K562 treated with DMSO at 1 percent for 48 hours (cell line): ENCODE results near the gene PIP4P1. TPM values are rescaled to one million over a fixed set of nuclear protein-coding genes. Genes with fewer than 3 reads are reported as not detected.

Experiments used
- total RNA-seq: library from RNA; unstranded; fragments of 300-600 nt; gene quantifications from 2 replicates; pipeline ENCODE4 v1.2.3, GENCODE V29; 2022; ENCODE audit warnings: low replicate concordance; ENCODE audit errors: extremely low read depth

Gene PIP4P1
- not detected in 2 replicates for total RNA-seq

DNA sequence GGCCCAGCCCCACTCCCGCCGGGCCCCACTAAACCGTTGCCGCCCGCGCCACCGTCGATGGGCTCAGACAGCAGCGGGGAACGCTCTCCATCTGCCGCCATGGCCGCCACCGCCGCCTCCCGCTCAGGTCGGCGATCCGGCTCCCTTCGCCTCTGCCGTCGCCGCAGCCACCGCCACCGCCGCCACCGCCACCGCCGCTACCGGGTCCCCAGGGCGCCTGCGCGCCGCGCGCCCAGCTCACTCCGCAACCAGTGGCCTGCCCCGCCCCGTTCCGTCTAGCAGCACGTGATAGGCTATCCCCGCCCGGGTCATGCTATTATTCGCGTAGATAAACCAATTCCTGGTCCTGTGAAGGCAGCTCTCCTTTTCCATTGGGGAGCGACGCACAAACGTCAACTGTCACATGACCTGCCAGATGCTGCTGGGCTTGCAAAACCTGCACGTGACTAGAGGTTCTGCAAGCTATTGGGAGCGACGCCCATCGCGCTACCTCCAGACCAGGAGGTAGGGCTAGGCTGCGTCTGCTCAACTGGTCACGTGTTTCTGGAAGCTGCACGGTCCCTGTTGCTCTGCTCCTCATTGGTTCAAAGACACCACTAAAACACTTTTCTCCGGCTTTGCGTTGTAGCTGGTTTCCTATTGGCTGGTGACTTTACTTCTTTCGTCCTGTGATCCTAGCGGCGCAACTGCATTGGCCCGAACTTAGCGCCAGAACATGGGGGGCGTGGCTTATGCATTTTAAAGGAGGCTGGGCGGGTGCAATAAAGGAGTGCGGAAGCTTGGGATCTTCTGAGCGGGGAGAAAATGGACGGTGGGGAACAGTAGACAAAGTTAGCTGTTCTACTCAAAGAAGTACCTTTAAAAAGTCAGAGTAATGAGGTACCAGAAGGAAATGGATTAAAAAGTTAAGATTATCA is at the start of gene PIP4P1:
Gene PIP4P1 (minus strand): TSS at position 210 of the 917 bp plus-strand sequence. CDS start 109 bp downstream, at position 101.

DNA sequence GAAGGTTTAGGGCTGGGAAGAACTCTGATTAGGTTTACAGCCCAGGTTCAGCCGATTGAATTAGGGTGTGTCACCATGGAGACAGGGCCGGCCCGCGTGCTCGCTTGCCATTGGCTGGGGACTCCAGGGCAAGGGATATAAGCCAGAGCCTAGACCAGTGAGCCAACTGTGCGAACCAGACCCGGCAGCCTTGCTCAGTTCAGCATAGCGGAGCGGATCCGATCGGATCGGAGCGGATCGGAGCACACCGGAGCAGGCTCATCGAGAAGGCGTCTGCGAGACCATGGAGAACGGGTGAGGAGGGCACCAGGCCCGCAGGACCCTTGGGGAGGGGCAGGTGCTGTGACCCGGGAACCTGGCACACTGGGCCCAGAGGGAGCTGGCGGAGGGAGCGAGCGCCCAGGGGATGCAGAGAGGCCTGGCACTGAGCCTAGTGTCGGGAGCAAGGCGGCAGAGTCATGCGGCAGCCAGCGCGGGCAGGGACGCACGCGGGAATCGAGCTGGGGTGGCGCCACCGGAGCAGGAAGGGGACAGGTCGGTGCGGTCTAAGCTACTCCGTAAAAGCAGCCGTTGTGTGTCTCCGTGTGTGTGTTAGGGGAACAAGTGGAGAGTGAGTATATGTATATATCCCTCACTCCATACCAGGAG is 8.1 kb upstream of the PIP4P1 start, which contains the start of gene PNP:
Gene PNP (plus strand): TSS at position 165 of the 648 bp plus-strand sequence. CDS start 119 bp downstream, at position 284.

DNA sequence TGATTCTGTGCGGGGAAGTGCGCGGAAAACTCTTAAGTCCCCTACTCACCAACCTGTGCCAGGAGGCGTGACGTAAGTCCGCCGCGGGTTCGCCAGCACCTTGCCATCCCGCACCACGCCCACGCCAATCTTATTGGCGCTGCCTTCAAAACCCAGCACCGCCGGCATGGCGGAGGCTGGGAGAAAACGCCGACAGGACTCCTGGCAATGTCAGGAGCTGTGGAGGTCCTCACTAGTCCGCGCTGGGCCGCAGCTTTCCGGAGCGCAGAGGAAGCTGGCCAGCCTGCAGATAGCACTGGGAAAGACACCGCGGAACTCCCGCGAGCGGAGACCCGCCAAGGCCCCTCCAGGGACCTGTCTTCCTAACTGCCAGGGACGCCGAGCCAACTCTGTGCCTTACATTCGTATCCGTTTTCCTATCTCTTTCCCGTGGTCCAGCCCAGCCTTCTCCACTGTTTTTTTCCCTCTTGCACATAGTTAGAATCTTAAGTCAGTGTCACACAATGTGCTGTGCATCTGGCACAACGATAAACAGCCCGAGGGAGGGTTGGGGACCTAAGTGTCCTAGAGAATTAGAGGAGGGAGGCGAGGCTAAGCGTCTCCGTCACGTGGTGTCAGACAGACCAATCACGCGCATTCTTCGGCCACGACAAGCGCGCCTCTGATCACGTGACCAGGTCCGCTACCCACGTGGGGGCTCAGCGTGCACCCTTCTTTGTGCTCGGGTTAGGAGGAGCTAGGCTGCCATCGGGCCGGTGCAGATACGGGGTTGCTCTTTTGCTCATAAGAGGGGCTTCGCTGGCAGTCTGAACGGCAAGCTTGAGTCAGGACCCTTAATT is 6.5 kb downstream of the PIP4P1 start, which contains the start of the genes APEX1 and OSGEP:
Gene APEX1 (plus strand): TSS at position 711 of the 839 bp plus-strand sequence. CDS start 420 bp downstream, outside the sequence.
Gene OSGEP (minus strand): TSS at position 297 of the 839 bp plus-strand sequence. CDS start 129 bp downstream, at position 168.

DNA sequence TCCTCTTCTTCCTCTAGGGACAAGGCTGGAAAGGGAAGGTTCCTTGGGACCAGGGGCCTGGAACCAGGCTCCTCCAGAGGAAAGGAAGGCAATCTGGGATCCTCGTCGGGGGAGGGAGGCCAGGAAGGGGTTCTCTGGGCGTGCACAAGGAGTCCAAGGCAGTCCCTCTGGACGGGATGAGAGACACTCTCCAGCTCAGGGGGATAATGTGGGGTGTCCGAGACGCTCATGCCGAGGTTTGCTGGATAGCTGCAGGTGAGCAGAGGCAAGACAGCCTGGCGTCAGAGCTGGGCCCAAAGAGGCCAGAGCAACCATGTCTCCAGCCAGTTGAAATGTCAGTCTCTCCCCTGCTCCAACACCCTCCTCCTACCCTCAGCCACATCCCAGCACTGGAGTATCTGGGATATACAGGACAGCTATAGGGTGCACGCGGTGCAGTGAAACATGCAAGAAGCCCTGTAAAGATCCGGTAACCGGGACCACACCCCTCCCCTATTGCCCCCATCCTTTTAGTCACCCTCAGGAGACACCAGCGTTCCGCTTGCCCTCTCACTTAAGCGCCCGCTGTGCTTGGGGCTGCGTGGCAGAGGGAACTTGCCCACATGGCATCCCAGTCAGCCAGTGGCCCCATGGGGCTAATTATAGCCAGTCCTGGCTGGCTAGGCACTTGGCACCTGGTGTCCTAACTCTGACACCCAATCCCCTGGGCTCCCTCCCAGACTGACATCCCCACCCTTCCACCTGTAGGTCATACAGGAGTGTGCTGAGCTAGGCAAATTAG is 25.5 kb downstream of the PIP4P1 start, which contains the start of gene KLHL33:
Gene KLHL33 (minus strand): TSS at position 585 of the 781 bp plus-strand sequence. CDS start 355 bp downstream, at position 230.

DNA sequence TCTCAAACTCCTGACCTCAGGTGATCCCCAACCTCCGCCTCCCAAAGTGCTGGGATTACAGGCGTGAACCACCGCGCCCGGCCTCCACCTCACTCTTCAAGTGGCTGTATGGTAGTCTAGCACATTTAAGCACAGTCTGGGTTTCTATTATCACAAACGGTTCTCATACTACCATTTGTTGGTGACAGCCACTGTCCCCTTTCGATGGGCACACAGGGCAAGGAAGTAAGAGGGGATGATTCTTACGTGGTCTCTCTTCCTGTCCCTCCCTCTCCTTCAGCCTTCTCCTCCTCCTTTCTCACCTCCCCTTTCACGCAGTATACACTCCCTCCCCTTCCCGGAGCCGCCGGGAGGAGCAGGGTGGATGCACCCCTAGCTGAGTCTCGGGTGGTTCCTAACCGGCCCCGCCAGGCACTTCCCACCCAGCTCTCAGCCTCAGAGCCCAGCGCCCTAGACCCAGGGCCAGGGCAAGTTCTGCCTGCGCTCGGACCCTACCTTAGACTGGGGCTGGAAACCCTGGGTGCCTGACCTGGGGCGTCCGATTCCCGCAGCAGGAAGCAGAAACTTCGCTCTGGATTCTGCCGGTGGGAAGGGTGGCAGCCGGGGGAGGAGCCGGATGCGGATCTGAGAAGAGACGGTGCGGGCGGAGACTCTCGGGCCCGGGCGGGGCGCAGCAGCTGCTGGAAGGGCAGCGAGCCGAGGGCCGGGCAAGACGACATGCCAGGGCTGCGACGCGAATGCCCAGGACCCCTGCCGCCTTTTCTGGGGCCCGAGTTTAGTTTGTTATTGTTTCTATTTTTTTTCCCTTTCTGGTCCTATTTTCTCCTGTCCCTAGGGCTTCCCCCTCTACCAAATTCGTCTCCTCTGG is 48.1 kb downstream of the PIP4P1 start, which contains the start of gene TEP1:
Gene TEP1 (minus strand): TSS at position 626 of the 868 bp plus-strand sequence. CDS start 5,062 bp downstream, outside the sequence.

Other genes starting within 250 kb of the PIP4P1 start
- gene OR11H6, start 237.7 kb downstream of the PIP4P1 start, total RNA-seq = not detected in 2 replicates
- not detected in 2 replicates for gene OR11H7, start 232.5 kb downstream of the PIP4P1 start, total RNA-seq
- not detected in 2 replicates for gene OR11H4, start 222.1 kb downstream of the PIP4P1 start, total RNA-seq
- gene TTC5, start 155.5 kb downstream of the PIP4P1 start, total RNA-seq = not detected in 2 replicates
- gene CCNB1IP1, start 128.2 kb downstream of the PIP4P1 start, total RNA-seq = not detected in 2 replicates
- not detected in 2 replicates for gene PARP2, start 117.8 kb downstream of the PIP4P1 start, total RNA-seq
- gene TEP1, start 47.9 kb downstream of the PIP4P1 start, total RNA-seq = not detected in 2 replicates
- not detected in 2 replicates for gene KLHL33, start 25.3 kb downstream of the PIP4P1 start, total RNA-seq
- not detected in 2 replicates for gene OSGEP, start 6.6 kb downstream of the PIP4P1 start, total RNA-seq
- gene APEX1, start 6.2 kb downstream of the PIP4P1 start, total RNA-seq = not detected in 2 replicates
- not detected in 2 replicates for gene PNP, start 8.0 kb upstream of the PIP4P1 start, total RNA-seq
- gene RNASE10, start 44.1 kb upstream of the PIP4P1 start, total RNA-seq = not detected in 2 replicates
- not detected in 2 replicates for gene RNASE9, start 99.6 kb upstream of the PIP4P1 start, total RNA-seq
- not detected in 2 replicates for gene RNASE11, start 126.6 kb upstream of the PIP4P1 start, total RNA-seq
- gene RNASE12, start 129.9 kb upstream of the PIP4P1 start, total RNA-seq = not detected in 2 replicates
- not detected in 2 replicates for gene OR6S1, start 180.3 kb upstream of the PIP4P1 start, total RNA-seq
- gene RNASE4, start 223.1 kb upstream of the PIP4P1 start, total RNA-seq = not detected in 2 replicates
- not detected in 2 replicates for gene ANG, start 227.3 kb upstream of the PIP4P1 start, total RNA-seq